8988T (cell line): ENCODE results near the gene GNB5.
"Not testable (repeated sequence)": the region's sequence is repeated elsewhere in the genome, so short reads cannot be mapped to it uniquely, and the experiment has no call there.

ENCODE experiments used
- DNase-seq: peaks from one replicate; pipeline ENCODE4 v3.0.0; 2011

The GNB5 gene

GRCh38 chr15:52206446-52206845, 15.3 kb upstream of the GNB5 start:
- DNase-seq: no peak

GRCh38 chr15:52204657-52205056, 13.5 kb upstream of the GNB5 start:
- DNase-seq: no peak

- DNase-seq: no peak
These were observed 9.7 kb upstream of the GNB5 start for GRCh38 chr15:52200831-52201365.

GRCh38 chr15:52199271-52199670, 8.1 kb upstream of the GNB5 start:
- DNase-seq: no peak

- no peak for DNase-seq
These were observed 5.7 kb upstream of the GNB5 start for GRCh38 chr15:52196891-52197290.

- no peak for DNase-seq
These were observed 2.6 kb upstream of the GNB5 start for GRCh38 chr15:52193791-52194190.

GRCh38 chr15:52193321-52193720, 2.1 kb upstream of the GNB5 start:
- DNase-seq: no peak

- DNase-seq: no peak
These were observed 4.3 kb downstream of the GNB5 start for GRCh38 chr15:52186651-52187486.

GRCh38 chr15:52185151-52185561, 6.0 kb downstream of the GNB5 start:
- DNase-seq: no peak

- no peak for DNase-seq
These were observed 6.5 kb downstream of the GNB5 start for GRCh38 chr15:52184721-52185120.

- no peak for DNase-seq
These were observed 7.5 kb downstream of the GNB5 start for GRCh38 chr15:52183562-52184173.

- DNase-seq: no peak
These were observed 9.0 kb downstream of the GNB5 start for GRCh38 chr15:52181938-52182780.

GRCh38 chr15:52180851-52181450, 10.2 kb downstream of the GNB5 start:
- no peak for DNase-seq

GRCh38 chr15:52180196-52180835, 10.9 kb downstream of the GNB5 start:
- no peak for DNase-seq

- DNase-seq: peak; percentile 81
These were observed 11.7 kb downstream of the GNB5 start for GRCh38 chr15:52179278-52180195.

GRCh38 chr15:52178765-52179164, 12.4 kb downstream of the GNB5 start:
- no peak for DNase-seq

- DNase-seq: no peak
These were observed 18.3 kb downstream of the GNB5 start for GRCh38 chr15:52172869-52173268.

- DNase-seq: no peak
These were observed 19.4 kb downstream of the GNB5 start for GRCh38 chr15:52171807-52172206.

GRCh38 chr15:52171386-52171785, 19.8 kb downstream of the GNB5 start:
- DNase-seq: no peak

GRCh38 chr15:52170199-52170598, 21.0 kb downstream of the GNB5 start:
- not testable (repeated sequence) for DNase-seq

- not testable (repeated sequence) for DNase-seq
These were observed 25.6 kb downstream of the GNB5 start for GRCh38 chr15:52165494-52166131.
